Gastroesophageal sphincter (tissue), 4 donors: Measurements from ENCODE around the gene GALR3. TPM values are rescaled to one million over a fixed set of nuclear protein-coding genes. Genes with fewer than 3 reads are reported as not detected.

ENCODE experiments used
- ATAC-seq: fragments of 150-250 bp; one replicate; pipeline ENCODE4 v1.9.1; 2016; ENCODE audit warnings: mild to moderate bottlenecking, moderate library complexity
- H3K27ac ChIP-seq, 4 donors: fragments of 200-600 bp; sonication (generic) in 3 of 4; 1 replicate in 3 of 4; 2 replicates in 1 of 4; pipeline ENCODE4 v1.5.1; 2016 to 2019
- H3K27me3 ChIP-seq: fragments of 200-600 bp; sonication (generic); one replicate; pipeline ENCODE4 v1.5.1; 2019
- H3K36me3 ChIP-seq, 2 donors: fragments of 200-600 bp; sonication (generic); one replicate each; pipeline ENCODE4 v1.5.1; 2019; ENCODE audit warnings: control low read depth in 1 of 2
- H3K4me1 ChIP-seq, 3 donors: fragments of 200-600 bp; sonication (generic); 1 replicate in 2 of 3; 2 replicates in 1 of 3; pipeline ENCODE4 v1.5.1; 2016 to 2019; ENCODE audit warnings: control low read depth in 2 of 3
- H3K4me3 ChIP-seq, 2 donors: fragments of 200-600 bp; sonication (generic); one replicate each; pipeline ENCODE4 v1.5.1; 2019; ENCODE audit warnings: mild to moderate bottlenecking in 1 of 2, moderate library complexity in 1 of 2
- H3K9me3 ChIP-seq, 3 donors: fragments of 200-600 bp; sonication (generic); one replicate each; pipeline ENCODE4 v1.5.1; 2017 to 2019; ENCODE audit warnings: control low read depth in 2 of 3
- EP300 ChIP-seq: sonication (generic); formaldehyde crosslinking; IDR thresholded peaks from one replicate; pipeline ENCODE4 v1.6.1; 2017; ENCODE audit warnings: antibody characterized with exemption, mild to moderate bottlenecking
- POLR2A ChIP-seq, 2 donors: fragments of 450-650 bp; IDR thresholded peaks; one replicate each; pipeline ENCODE4 v1.6.1; 2017; ENCODE audit warnings: antibody characterized with exemption in 2 of 2, mild to moderate bottlenecking in 2 of 2, moderate library complexity in 1 of 2
- POLR2AphosphoS5 ChIP-seq: sonication (generic); formaldehyde crosslinking; IDR thresholded peaks from one replicate; pipeline ENCODE4 v1.6.1; 2017; ENCODE audit warnings: antibody characterized with exemption
- WGBS, 2 donors: methylation state at CpG; one replicate each; pipeline ENCODE4 v1.1.5; 2018; ENCODE audit warnings: low coverage in 1 of 2; 5-methylcytosine and 5-hydroxymethylcytosine counted together
- total RNA-seq, 4 donors: library from RNA; depleted of rRNA; stranded (reverse); fragments of >200 nt; gene quantifications; one replicate each; pipeline ENCODE4 v1.1.0, GENCODE V29; 2016
- TF ChIP-seq, protein P1 (sequence below), 4 experiments: fragments of 200-600 bp in 2 of 4; fragments of 450-650 bp in 2 of 4; sonication (generic) in 1 of 4; IDR thresholded peaks; one replicate each; pipeline ENCODE4 v1.5.1; 2017 to 2019; ENCODE audit warnings: antibody characterized with exemption in 4 of 4, mild to moderate bottlenecking in 2 of 4, moderate library complexity in 2 of 4

Gene GALR3
- total RNA-seq, 4 donors from 2014 or later: not detected

DNA sequence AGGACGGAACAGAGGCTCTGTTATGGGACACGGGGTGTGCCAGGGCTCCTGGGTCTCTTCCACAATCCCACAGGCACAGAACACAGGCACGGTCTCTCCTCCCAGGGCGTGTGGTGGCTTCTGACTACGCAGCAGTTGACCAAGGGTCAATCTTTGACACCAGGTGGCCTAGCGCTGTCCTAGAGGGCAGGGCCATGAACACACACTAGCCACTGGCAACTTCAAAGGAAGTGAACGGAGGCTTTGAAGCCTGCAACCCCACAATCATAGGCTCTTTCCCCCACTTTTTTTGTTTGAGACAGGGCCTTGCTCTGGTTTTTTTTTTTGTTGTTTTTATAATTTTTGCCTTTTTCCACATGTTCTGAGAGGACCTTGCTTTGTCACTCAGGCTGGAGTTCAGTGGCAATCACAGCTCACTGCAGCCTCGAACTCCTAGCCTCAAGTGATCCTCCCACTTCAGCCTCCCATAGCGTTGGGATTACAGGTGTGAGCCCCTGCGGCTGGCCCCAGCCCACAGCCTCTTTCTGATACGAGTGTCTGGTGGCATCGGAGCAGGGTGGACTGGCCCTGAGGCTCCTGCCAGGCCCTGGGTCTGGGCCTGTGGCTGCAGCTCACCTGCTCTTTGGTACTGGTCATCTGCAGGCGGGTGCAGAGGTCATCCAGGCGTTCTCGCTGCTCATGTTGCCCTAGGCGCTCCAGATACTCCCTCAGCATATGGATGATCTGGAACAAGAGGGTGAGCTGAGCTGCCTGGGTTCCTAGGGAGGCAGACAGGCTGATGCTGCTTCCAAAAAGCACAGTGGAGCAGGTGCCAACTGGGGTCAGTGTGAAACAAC lies 9.1 kb downstream of the GALR3 start:
- Histone ChIP-seq H3K27me3 (no peaks in the 10 kb centered on the region), H3K4me3 (no peak overlapping the region), H3K36me3 (peaks cover 0 to 87% of the 10 kb centered on the region in 2 donors), H3K9me3 (no peaks in the 10 kb centered on the region), H3K27ac (no peak overlapping the region), H3K4me1 (peaks cover 0 to 11% (median 0%) of the 10 kb centered on the region in 3 donors)
- 92 to 100% methylated on average over 4 to 7 of the region's 16 CpGs for WGBS, 2 donors
- ATAC-seq: no peak
- TF ChIP-seq, protein P1, sequence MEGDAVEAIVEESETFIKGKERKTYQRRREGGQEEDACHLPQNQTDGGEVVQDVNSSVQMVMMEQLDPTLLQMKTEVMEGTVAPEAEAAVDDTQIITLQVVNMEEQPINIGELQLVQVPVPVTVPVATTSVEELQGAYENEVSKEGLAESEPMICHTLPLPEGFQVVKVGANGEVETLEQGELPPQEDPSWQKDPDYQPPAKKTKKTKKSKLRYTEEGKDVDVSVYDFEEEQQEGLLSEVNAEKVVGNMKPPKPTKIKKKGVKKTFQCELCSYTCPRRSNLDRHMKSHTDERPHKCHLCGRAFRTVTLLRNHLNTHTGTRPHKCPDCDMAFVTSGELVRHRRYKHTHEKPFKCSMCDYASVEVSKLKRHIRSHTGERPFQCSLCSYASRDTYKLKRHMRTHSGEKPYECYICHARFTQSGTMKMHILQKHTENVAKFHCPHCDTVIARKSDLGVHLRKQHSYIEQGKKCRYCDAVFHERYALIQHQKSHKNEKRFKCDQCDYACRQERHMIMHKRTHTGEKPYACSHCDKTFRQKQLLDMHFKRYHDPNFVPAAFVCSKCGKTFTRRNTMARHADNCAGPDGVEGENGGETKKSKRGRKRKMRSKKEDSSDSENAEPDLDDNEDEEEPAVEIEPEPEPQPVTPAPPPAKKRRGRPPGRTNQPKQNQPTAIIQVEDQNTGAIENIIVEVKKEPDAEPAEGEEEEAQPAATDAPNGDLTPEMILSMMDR (IDR thresholded peaks at IDR 0.05): no peak
- TF ChIP-seq POLR2AphosphoS5 (no peak), EP300 (no peak), POLR2A (IDR thresholded peaks at IDR 0.05) (no peak)

DNA sequence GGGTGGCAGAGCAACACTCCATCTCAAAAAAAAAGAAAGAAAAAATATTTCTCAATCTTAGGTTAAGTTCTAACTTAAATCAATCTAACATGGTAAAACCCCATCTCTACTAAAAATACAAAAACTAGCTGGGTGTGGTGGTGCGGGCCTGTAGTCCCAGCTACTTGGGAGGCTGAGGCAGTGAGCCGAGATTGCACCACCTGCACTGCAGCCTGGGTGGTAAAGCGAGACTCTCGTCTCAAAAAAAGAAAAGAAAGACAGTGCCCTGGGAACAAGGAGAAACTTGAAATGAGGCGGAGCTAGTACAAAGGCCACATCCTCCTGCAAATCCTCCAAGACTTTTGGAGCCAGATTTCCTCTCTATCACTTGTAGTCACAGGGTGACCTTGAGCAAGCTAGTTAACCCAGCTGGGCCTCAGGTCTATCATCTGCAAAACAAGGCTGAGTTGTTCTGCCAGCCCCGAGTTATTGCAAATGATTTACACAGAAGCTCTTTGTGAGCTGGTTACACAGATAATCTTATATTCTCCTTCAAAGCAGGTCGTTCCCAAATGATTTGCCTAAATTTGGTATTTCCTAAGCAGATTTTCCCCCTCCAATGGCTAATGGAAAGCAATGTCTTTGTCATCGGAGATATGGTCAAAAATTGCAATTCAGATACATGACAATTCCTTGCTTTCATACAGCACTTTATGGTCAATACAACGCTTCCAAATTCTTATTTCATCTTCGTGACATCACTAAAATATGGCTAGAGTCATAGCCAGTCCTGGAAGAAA lies 19.0 kb downstream of the GALR3 start:
- Histone ChIP-seq H3K4me1 (peaks cover 0 to 28% (median 5%) of the 10 kb centered on the region in 3 donors), H3K36me3 (peaks cover 0 to 29% of the 10 kb centered on the region in 2 donors), H3K27ac (no peak overlapping the region), H3K27me3 (no peaks in the 10 kb centered on the region), H3K9me3 (no peaks in the 10 kb centered on the region), H3K4me3 (no peak overlapping the region)
- 78 to 84% methylated on average over 8 of the region's 10 CpGs for WGBS, 2 donors
- ATAC-seq: no peak
- TF ChIP-seq POLR2A (IDR thresholded peaks at IDR 0.05) (no peak), POLR2AphosphoS5 (no peak), EP300 (no peak)
- TF ChIP-seq, protein P1 (IDR thresholded peaks at IDR 0.05): no peak

DNA sequence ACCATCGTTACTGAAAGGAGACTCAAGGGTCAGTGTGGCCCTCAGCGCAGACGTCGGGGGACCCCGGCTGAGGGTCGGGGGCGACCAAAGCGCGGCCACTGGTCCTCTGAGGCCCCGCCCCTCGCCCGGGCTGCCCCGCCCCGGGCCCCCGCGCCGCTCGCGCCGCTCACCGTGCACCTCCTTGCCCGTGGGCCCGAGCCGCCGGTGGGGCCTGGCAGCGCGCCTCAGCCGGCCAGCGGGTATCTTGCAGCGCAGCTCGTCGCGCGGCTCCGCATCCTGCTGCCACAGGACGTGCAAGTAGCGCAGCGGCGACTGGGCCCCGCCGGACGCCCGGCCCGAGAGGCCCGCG lies 20.5 kb downstream of the GALR3 start:
- ATAC-seq: peak; percentile 46
- Histone ChIP-seq H3K4me1 (peaks cover 0 to 35% (median 5%) of the 10 kb centered on the region in 3 donors), H3K36me3 (peaks cover 0 to 14% of the 10 kb centered on the region in 2 donors), H3K4me3 (peak overlapping the region; percentile 50 to 95), H3K27me3 (no peaks in the 10 kb centered on the region), H3K9me3 (no peaks in the 10 kb centered on the region), H3K27ac (peak overlapping the region; percentile 25 to 95 (median 91))
- TF ChIP-seq EP300 (no peak), POLR2A (IDR thresholded peaks at IDR 0.05) (no peak), POLR2AphosphoS5 (no peak)
- TF ChIP-seq, protein P1 (IDR thresholded peaks at IDR 0.05): no peak
- WGBS, 2 donors: 0% methylated on average over 1 to 5 of the region's 46 CpGs

DNA sequence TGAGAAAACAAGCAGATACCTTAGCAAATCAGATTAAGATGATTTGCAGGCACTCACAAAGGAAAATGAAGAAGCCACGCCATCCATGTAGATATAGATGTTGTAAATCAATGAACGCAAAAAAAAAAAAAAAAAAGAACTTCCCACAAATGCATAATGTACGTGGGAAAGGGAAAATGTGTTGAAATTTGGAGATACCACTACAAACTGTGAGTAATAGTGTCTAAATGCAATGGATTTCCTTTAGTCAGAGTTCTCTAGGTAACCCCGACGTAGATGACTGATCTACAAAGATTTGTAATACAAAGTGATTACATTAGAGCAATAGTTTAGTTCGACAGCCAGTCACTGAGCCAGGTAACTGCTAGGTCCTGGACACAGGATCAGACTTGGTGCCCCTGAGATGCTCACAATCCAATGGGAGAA lies 21.7 kb downstream of the GALR3 start:
- Histone ChIP-seq H3K27me3 (no peaks in the 10 kb centered on the region), H3K36me3 (peaks cover 0 to 2% of the 10 kb centered on the region in 2 donors), H3K4me1 (peaks cover 0 to 39% (median 7%) of the 10 kb centered on the region in 3 donors), H3K4me3 (peak overlapping the region; percentile 34 to 95), H3K27ac (peak overlapping the region; percentile 71 to 95 (median 91)), H3K9me3 (no peaks in the 10 kb centered on the region)
- TF ChIP-seq EP300: no peak
- TF ChIP-seq POLR2A (IDR thresholded peaks at IDR 0.05): no peak
- no peak for TF ChIP-seq POLR2AphosphoS5
- TF ChIP-seq, protein P1 (IDR thresholded peaks at IDR 0.05): no peak
- WGBS, 2 donors: 88 to 92% methylated on average over 5 to 6 of the region's 6 CpGs
- ATAC-seq: no peak
